PC-9 (cell line): ENCODE measurements around the gene SERTM1.

ENCODE experiments used
- CTCF ChIP-seq: fragments of 200-600 bp; sonication (generic); conservative IDR thresholded peaks from 2 replicates; pipeline ENCODE4 v1.6.1; 2017; ENCODE audit warnings: mixed run types, antibody characterized with exemption, mild to moderate bottlenecking, moderate library complexity
- EZH2 ChIP-seq: fragments of 200-600 bp; sonication (generic); IDR thresholded peaks from 2 replicates; pipeline ENCODE4 v1.8.0; 2017; ENCODE audit warnings: antibody characterized with exemption, low read depth

GRCh38 chr13:36650611-36651010, 23.2 kb upstream of the SERTM1 start:
- TF ChIP-seq EZH2 (no peak), CTCF (no peak)
